GM21447 (cell line): Measurements from ENCODE around the gene DEDD.
A peak's percentile ranks its signal among the peaks of the same experiment; 100 is the strongest.

Source experiments
- ATAC-seq: cut with Tn5 transposase; IDR thresholded peaks from one replicate; pipeline ENCODE4 v1.9.1; 2021; ENCODE audit not compliant: unreplicated experiment

DEDD gene

DNA sequence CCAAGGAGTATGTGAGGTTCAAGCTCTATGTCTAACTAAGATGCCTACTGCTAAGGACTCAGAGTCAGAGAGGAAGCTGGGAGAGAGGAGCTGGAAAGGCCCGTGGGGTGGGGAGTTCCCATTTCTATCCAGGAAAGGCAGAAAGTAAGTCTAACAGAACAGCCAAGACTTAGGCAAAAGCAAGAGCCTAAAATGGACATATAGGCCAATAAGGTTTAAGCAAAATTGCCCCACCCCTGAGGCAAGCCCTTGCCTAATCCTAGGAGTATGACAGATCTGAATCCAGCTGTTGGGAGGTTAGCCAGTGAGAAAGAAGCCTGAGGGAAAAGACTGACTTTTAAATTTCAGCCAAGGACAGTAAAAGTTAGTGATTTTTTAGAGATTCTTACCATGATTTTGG, 35.9 kb downstream of the DEDD start:
- no peak for ATAC-seq

GRCh38 chr1:161096015-161096414, 36.5 kb downstream of the DEDD start:
- peak; percentile 51 for ATAC-seq

DNA sequence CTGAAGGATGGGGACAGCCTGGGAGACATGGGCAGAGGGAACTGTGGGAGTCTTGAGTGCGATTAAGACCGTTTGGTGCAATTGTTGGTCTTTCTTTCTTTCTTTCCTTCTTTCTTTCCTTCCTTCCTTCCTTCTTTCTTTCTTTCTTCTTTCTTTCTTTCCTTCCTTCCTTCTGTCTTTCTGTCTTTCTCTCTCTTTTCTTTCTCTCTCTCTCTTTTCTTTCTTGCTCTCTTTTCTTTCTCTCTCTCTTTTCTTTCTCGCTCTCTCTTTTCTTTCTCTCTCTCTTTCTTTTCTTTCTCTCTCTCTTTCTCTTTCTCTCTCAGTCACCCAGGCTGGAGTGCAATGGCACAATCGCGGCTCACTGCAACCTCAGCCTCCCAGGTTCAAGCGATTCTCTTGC, 37.2 kb downstream of the DEDD start:
- ATAC-seq = no peak

GRCh38 chr1:161094481-161094880, 38.0 kb downstream of the DEDD start:
- no peak for ATAC-seq

- ATAC-seq = no peak
These were observed 39.8 kb downstream of the DEDD start for GRCh38 chr1:161092621-161093028.

GRCh38 chr1:161091796-161092507, 40.5 kb downstream of the DEDD start:
- ATAC-seq = no peak

DNA sequence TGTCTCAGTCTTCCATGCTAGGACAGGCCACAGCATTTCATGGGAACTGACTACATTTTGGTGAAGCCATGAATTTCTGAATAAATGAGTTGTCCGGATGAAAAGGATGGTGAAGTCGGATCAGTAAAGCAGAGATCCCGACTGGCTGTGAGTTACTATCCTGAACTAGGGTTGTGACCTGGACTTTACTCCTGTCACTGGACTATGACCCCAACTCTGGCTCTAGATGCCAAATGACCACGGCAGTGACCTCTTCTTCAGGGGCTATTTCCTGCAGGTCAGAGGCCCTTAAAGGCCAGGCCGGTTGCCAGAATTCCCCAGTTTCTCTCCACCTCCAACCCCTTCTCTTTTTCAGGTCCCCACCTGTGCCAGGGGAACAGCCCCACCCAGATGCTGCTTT, 41.4 kb downstream of the DEDD start:
- ATAC-seq = no peak

DNA sequence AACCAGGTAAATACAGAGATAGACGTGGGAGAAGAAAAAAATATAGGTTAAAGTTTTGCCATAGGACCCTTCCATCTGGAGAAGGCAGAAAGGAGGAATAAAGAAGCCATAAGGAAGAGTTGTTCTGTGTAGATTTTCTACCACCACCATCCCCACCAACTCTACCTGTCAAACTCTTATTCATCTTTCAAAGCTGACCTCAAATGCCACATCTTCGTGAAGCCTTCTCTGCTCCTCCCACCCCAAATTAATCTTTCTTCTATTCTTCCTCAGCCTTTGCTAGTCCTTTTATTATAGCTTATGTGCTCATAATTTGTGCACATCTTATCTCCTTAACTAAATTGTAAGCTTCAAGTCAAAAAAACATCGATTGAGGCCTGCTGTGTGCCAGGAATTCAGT, 41.9 kb downstream of the DEDD start:
- ATAC-seq = no peak

DNA sequence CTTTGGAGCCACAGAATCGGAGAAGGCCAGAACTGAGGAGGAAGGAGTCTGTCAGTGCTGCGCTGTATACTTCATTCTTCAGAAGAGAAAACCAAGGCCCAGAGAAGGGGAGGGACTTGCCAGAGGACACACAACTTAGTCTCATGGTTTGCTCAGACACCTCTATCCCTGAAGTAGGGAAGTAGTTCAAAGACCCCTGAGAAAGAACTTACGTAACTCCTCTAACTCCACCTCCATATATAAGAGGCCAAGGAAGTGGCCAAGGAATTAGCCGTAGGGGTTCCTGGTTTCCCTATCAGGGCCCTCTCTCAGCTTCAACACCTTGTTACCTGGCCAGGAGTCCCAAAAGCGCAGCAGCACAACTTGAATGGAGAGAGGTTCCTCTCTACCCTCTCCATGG, 42.5 kb downstream of the DEDD start:
- ATAC-seq = no peak

GRCh38 chr1:161089251-161089924, 43.1 kb downstream of the DEDD start, which contains the start of gene NECTIN4:
Gene NECTIN4 (minus strand): TSS chr1:161089558. CDS start chr1:161089296, 262 bp downstream.
- no peak for ATAC-seq

DNA sequence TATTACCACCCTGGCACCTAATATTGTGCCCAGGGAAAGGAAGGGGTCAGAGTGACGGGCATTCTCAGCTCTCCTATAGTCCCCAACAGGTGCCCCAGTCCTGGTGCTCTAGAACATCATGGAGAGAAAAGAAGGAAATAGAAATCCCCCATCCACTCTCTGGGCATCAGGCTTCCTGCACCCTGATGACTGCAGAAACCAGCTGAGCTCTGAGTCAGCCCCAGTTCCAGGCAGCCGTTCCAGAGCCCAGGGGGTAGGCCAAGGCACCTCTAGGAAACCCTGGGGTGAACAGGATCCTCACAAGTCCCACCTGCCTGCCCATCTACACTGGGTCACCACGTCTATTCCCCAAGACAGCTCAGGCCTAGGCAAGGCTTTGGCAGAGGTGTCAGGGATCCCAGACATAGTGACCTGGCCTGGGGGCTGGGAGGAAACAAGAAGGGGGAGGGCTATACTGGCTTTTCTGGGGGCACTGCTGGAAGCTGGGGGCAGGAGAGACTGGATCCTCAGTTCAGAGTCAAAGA, 43.8 kb downstream of the DEDD start:
- ATAC-seq = no peak

DNA sequence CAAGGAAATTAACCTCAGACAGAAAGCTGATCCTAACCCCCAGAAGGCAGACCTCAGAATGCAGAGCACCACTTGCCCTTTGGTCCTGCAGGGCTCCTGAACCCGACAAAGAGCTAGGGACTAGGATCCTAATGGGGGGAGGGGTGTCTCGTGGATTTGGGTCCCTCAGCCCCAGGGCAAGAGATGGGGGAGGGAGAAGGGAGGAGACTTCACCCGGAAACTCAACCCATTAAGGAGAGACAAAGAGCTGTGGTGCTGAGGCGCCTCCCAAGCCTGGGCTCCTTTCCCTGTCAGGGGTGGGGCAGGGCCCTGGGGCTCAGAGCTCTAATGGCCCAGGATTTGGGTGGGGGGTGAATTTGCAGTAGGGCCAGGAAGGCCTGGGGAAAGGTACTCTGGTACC, 46.0 kb downstream of the DEDD start:
- ATAC-seq = no peak

DNA sequence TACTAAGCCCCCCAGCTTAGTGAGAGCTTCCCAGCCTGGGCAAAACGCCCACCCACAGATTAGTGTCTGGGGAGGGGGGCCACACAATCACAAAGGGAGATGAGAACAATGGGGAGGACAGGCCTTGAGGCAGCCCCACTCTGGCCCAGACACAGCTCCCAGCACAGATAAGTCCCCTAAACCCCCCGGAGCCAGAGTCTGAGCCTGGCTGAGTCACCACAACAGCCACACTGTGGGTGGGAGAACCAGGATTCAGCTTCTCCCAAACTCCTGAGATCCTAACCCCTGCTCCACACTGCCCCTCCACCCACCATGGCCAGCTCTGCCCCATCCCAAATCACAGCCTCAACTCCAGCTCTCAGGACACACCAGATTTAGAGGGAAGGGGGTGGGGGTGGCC, 47.3 kb downstream of the DEDD start:
- ATAC-seq = no peak

GRCh38 chr1:161084597-161084988, 47.9 kb downstream of the DEDD start:
- no peak for ATAC-seq

DNA sequence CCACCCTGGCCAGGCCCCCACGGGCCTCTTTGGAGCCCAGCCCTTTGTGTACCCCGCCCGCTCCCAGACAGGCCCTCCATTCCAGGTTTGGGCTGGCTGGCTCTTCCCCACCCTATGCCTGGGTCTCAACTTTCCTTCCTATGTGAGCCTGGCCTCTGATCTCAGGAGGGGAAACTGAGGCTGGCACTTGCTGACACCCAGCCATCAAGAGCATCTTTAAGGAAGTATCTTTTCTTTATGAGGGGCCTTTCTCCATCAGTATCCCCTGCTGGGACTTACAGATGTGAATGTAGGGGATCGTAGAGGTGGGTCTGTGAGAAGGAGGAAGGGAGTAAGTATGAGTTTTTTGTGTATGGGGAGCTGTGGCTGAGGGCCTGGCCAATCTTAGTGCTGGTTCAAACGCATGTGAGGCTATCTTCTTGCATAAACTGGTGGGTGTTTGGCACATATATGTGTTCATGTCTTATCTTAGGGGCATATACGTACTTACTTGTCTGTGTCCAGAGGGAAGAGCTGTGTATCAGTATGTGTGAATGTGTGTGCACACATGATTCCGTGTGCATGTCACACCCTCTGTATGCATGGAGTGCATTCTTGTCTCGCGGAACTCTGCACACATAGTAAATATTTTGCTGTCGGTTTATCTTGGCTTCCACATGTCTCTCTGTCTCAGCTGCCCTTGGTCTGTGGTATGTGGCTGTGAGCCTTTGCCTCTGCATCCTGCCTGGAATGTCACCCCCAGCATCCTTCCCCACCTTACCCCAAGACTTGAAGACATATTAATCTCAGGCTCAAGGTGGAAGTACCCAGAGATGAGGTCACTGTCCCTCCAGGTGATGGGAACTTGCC, 48.5 kb downstream of the DEDD start:
- no peak for ATAC-seq

DNA sequence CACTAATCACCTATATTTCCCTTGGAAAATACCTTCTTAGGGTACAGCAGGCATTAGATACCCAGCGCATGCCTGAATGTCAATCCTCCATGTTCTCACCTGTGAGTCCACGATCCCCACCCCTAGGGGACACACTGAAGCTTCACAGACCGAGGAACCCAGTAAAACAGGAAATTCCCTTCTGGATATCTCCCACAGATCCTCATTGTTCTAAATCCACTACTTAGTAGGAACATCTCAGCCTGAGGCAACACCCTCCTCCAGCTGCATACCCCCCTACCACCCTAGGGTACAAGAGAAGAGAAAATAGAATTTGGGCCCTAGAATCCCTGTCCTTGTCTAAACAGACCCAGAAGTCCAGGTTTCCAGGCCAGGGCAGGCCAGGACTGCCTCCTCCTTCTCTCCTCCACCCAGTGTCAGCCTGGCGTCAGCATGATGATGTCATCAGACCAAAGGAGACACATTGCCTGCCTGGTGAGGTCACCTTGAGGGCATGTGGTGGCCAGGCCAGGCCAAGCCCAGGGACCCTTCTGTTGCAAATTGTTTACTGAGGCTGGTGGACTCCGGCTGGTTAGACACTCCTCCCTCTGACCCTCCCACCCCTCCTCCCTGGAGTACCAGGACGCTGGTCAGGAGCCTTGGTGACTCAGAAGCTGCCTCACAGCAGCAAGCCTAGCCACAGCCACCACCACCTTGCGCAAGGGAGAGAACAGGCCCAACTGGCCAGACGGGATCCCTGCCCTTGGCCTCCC, 49.3 kb downstream of the DEDD start:
- ATAC-seq = no peak

GRCh38 chr1:161082483-161082882, 50.0 kb downstream of the DEDD start:
- no peak for ATAC-seq

- no peak for ATAC-seq
These were observed 50.9 kb downstream of the DEDD start for GRCh38 chr1:161081519-161081918.

- ATAC-seq = no peak
These were observed 51.7 kb downstream of the DEDD start for GRCh38 chr1:161080441-161081405.
